Urinary bladder (tissue), 4 donors: ENCODE data around the gene C11orf87. TPM values are rescaled to one million over a fixed set of nuclear protein-coding genes. Genes with fewer than 3 reads are reported as not detected.

Experiments
- DNase-seq: peaks from one replicate; pipeline ENCODE4 v3.0.0-alpha.2; 2015; ENCODE audit errors: extremely low spot score
- H3K27ac ChIP-seq: one replicate; pipeline ENCODE4 v1.5.1; 2013; ENCODE audit warnings: low read depth, mild to moderate bottlenecking, moderate library complexity
- H3K36me3 ChIP-seq: one replicate; pipeline ENCODE4 v1.6.1; 2013; ENCODE audit warnings: mild to moderate bottlenecking, moderate library complexity; ENCODE audit not compliant: insufficient read depth
- H3K4me1 ChIP-seq: one replicate; pipeline ENCODE4 v1.6.1; 2013; ENCODE audit warnings: mild to moderate bottlenecking, moderate library complexity; ENCODE audit not compliant: insufficient read depth
- H3K4me3 ChIP-seq: one replicate; pipeline ENCODE4 v1.5.1; 2013; ENCODE audit warnings: low read depth, low read length
- WGBS: extraction: QIAGEN DNeasy Blood & Tissue Kit; methylation state at CpG from one replicate; pipeline ENCODE4 v1.1.7; 2013; 5-methylcytosine and 5-hydroxymethylcytosine counted together
- polyA plus RNA-seq: library from polyadenylated mRNA; stranded (reverse); fragments of 200-250 nt; gene quantifications from one replicate; pipeline ENCODE4 v1.2.3, GENCODE V29; 2013
- total RNA-seq: library from RNA; depleted of rRNA; stranded (reverse); fragments of >200 nt; gene quantifications from one replicate; pipeline ENCODE4 v1.2.3, GENCODE V29; 2014
- donor health status: healthy with polysubstance abuse.
- donor health status: healthy.

C11orf87 gene
- total RNA-seq (0.69 TPM), polyA plus RNA-seq (not detected)

DNA sequence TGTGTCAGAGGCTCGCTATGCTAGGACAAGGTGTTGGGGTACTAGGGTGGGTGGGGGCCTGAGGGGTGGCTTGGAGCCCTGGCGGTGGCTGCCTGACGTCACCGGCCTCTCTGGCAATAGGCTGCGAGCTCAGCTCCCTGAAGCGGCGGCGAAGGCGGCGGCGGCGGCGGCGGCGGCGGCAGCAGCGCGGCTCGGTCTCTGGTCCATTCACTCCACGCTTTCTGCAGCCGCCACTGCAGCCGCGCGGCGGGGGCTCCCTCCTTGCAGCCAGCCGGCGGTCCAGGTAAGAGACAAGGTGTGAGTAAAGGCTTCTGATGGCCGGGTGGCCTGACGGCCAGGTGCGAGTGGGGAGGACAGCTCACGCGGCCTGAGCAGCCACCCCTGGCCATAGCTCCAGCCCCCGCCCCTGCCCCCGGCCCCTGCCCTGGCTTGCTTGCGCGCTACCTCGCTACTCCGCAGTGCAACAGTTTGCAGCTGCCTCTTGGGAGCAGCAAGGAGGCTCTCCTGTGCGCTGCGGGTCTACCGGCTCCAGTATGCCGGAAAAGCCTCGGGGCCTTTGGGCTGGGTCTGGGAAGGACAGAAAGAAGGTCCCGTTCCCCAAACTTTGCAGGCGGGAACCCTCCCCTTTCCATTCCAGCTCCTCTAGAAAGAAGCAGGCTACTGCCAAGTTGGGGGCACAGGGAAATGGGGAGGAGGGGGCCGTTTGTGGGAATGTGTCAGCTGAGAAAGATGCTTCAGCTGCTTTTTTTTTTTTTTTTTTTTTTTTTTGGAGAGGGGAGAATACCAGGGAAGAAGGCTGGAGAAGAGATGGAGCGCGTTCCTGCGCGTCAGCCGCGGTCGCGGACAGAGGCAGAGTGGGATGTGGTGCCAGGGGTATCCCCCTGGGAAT lies at the start of gene C11orf87:
Gene C11orf87, plus strand, starts transcription at position 210 of the 889 bp plus-strand sequence. CDS start 1,444 bp downstream, outside the sequence.
- peak within 1 kb of the TSS; percentile 29 for H3K4me3 ChIP-seq
- no peak within 1 kb of the TSS for H3K27ac ChIP-seq
- 1% methylated on average over 54 of the region's 54 CpGs for WGBS
- no peak for DNase-seq
- peaks cover 2% of the 10 kb centered on the region for H3K4me1 ChIP-seq
- no peaks in the 10 kb centered on the region for H3K36me3 ChIP-seq

DNA sequence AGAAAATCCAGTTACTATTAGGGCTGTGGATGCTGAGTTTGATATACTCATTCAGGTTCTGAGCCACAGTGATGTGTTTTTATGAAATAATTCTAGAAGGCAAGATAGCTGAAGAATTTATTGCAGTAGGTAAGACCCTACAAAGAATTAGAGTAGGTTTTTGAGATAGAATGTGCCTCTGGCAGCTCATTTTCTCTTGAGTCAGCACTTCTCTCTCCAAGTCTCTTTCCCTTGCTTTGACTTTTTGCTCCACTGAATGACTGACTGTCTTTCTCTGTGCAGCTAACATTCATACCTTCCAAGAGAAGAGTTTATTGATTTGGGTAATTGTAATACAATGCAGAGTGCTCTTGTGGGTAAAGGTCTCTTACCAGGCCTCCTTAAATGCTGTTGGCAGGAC lies 48.0 kb upstream of the C11orf87 start:
- Histone ChIP-seq H3K4me3 (no peak overlapping the region), H3K36me3 (no peaks in the 10 kb centered on the region), H3K4me1 (no peaks in the 10 kb centered on the region), H3K27ac (no peak overlapping the region)
- DNase-seq = no peak

- DNase-seq = no peak
- Histone ChIP-seq H3K4me1 (no peaks in the 10 kb centered on the region), H3K4me3 (no peak overlapping the region), H3K27ac (no peak overlapping the region), H3K36me3 (no peaks in the 10 kb centered on the region)
- 87% methylated on average over 4 of the region's 4 CpGs for WGBS
Observed at GRCh38 chr11:109374441-109374840, 47.5 kb upstream of the C11orf87 start.

DNA sequence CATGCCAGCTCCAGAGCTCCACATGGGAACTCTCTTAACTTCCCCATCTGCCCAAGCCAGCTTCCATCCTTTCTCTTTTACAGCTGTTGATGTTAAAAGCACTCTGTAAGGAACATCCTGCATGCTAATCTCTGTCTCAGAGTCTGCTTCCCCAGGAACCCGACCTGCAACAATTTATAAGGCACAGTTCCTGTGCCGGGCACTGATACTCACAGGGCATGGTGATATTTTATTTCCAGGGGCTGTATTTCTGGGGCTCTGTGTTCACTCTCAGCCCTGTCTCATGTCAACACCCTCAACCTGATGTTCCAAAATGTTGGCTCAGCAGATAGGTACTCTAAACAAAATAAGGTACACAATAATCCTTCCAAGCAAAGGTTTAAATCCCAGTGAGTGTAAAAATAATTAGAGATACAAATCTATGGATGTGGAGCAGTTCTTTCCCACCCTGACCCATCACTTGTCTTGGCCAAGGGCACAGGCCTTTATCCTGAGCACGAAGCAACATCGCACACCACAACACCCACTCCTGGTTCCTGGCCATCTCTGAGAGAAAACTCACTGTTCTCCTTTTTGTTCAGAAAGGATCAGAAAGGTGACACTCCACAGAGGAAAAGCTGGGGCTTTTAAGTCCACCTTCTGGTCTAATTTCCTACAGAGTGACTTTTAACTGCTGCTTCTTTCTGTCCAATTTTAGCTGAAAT lies 44.8 kb upstream of the C11orf87 start:
- no peaks in the 10 kb centered on the region for H3K36me3 ChIP-seq
- DNase-seq = no peak
- 43% methylated on average over 4 of the region's 4 CpGs for WGBS

GRCh38 chr11:109378034-109378433 lies 44.0 kb upstream of the C11orf87 start:
- no peak overlapping the region for H3K27ac ChIP-seq
- no peaks in the 10 kb centered on the region for H3K4me1 ChIP-seq
- H3K36me3 ChIP-seq = no peaks in the 10 kb centered on the region
- no peak overlapping the region for H3K4me3 ChIP-seq
- DNase-seq = no peak

More for the DNA sequence above, 44.8 kb upstream of the C11orf87 start:
- Histone ChIP-seq H3K27ac (no peak overlapping the region), H3K4me1 (no peaks in the 10 kb centered on the region), H3K4me3 (no peak overlapping the region)

DNA sequence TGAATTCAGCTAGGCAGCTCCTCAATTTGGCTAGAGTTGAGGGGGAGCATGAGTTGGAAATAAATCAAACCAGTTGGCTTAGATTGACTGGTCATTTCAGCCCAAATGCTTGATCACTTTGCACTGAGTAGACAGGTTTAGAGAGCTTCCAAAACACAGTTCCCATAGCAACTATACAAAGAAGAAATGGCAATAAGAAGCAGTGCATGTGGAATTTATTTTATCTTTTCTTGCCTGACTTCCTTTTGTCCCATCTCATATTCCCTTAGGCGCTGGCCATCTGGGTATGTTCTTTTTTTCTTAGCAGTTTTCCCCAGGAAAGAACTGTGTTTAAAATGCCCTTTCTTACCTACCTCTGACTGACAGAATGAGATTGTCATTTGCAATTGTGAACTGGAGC lies 38.7 kb upstream of the C11orf87 start:
- Histone ChIP-seq H3K36me3 (no peaks in the 10 kb centered on the region), H3K27ac (no peak overlapping the region), H3K4me1 (no peaks in the 10 kb centered on the region), H3K4me3 (no peak overlapping the region)
- DNase-seq = no peak
- WGBS = 57% methylated on average over 1 of the region's 1 CpG

GRCh38 chr11:109384873-109385272 lies 37.1 kb upstream of the C11orf87 start:
- DNase-seq = no peak
- WGBS = 66% methylated on average over 1 of the region's 1 CpG
- no peak overlapping the region for H3K27ac ChIP-seq

GRCh38 chr11:109388982-109389381 lies 33.0 kb upstream of the C11orf87 start:
- no peak overlapping the region for H3K4me3 ChIP-seq
- H3K27ac ChIP-seq = no peak overlapping the region
- no peak for DNase-seq
- H3K36me3 ChIP-seq = no peaks in the 10 kb centered on the region
- no peaks in the 10 kb centered on the region for H3K4me1 ChIP-seq
- 14% methylated on average over 3 of the region's 3 CpGs for WGBS

More at GRCh38 chr11:109384873-109385272, 37.1 kb upstream of the C11orf87 start:
- no peak overlapping the region for H3K4me3 ChIP-seq
- no peaks in the 10 kb centered on the region for H3K4me1 ChIP-seq
- H3K36me3 ChIP-seq = no peaks in the 10 kb centered on the region

- DNase-seq = no peak
- H3K4me1 ChIP-seq = no peaks in the 10 kb centered on the region
- no peaks in the 10 kb centered on the region for H3K36me3 ChIP-seq
- no peak overlapping the region for H3K27ac ChIP-seq
- no peak overlapping the region for H3K4me3 ChIP-seq
- 60% methylated on average over 2 of the region's 2 CpGs for WGBS
Observed at GRCh38 chr11:109390752-109391151, 31.2 kb upstream of the C11orf87 start.

DNA sequence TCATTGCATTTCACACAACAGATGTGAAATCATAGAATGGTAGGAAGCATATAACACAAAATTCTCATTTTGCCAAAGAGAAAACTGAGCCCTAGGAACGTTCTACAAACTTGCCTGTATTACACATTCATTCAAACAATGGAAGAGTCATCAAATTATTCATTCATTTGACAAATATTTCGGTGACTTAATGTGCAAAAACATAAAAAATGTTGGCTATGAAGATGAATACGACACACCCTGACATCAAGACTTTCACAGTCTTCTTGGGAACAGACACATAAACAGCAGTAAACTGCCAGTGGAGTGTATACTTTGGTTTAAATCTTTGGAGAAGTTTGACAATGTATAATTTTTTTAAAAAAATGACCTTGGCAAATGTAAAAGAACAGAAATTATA lies 20.4 kb upstream of the C11orf87 start:
- H3K36me3 ChIP-seq = no peaks in the 10 kb centered on the region
- 62% methylated on average over 3 of the region's 3 CpGs for WGBS
- H3K4me1 ChIP-seq = no peaks in the 10 kb centered on the region
- no peak overlapping the region for H3K27ac ChIP-seq
- no peak overlapping the region for H3K4me3 ChIP-seq
- no peak for DNase-seq

- H3K36me3 ChIP-seq = no peaks in the 10 kb centered on the region
- H3K27ac ChIP-seq = no peak overlapping the region
- DNase-seq = no peak
- H3K4me3 ChIP-seq = no peak overlapping the region
- no peaks in the 10 kb centered on the region for H3K4me1 ChIP-seq
Observed at GRCh38 chr11:109405671-109406070, 16.3 kb upstream of the C11orf87 start.

DNA sequence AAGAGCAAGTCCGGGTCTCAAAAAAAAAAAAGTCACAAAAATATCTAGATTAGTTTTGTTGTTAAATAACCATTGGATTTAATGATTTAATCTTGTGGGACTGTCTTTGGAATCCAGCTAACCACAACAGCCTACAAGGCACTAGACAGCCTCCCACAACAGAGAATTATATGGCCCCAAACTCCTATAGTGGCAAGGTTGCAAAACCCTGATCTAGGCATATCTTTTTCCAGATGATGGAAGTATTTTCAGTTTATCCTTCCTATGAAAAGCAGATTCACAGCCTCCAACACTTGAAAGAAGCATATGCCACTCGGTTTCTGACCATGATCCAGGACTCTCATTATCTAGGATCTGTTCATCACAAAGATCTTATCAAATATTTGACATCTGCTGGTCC lies 5.4 kb upstream of the C11orf87 start:
- no peaks in the 10 kb centered on the region for H3K4me1 ChIP-seq
- DNase-seq = no peak
- no peak overlapping the region for H3K4me3 ChIP-seq
- no peaks in the 10 kb centered on the region for H3K36me3 ChIP-seq
- 63% methylated on average over 2 of the region's 2 CpGs for WGBS
- H3K27ac ChIP-seq = no peak overlapping the region

- no peak for DNase-seq
- under 1% methylated on average over 43 of the region's 43 CpGs for WGBS
- Histone ChIP-seq H3K27ac (no peak overlapping the region), H3K4me1 (peaks cover 2% of the 10 kb centered on the region), H3K36me3 (no peaks in the 10 kb centered on the region), H3K4me3 (peak overlapping the region; percentile 29)
Observed at GRCh38 chr11:109422870-109423465, 978 bp downstream of the C11orf87 start.
